Activated CD4-positive, CD25-positive, alpha-beta regulatory T cell treated with anti-CD3 and anti-CD28 coated beads, Interleukin-2, amount 50 U/mL, for 24 hours (primary cell): ENCODE data around the gene EPHB1.

Experiments
- ATAC-seq, 2 donors: fragments of 150-1000 bp; cut with Tn5 transposase; one replicate each; pipeline ENCODE4 v1.10.0; 2021; ENCODE audit warnings: mild to moderate bottlenecking in 1 of 2, moderate library complexity in 1 of 2

Gene EPHB1

DNA sequence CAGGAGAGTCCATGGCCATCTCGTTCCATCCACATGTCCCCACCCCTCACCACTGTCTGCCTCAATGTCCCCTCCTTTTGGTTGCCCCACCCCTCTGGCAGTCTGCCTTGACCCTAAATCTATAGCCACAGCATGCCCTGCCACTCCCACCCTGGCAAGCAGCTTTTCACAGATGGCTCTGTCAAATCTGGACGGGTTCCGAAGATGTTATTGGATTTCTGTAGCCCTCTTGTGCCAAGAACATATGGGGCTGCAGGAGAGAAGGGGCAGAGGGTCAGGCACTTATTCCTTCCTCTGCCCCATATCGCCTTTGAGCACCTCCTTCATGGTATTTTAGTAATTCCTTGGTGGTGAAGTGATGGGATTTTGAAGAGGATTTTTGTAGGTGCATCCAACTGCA, 57.1 kb downstream of the EPHB1 start:
- no peak for ATAC-seq

DNA sequence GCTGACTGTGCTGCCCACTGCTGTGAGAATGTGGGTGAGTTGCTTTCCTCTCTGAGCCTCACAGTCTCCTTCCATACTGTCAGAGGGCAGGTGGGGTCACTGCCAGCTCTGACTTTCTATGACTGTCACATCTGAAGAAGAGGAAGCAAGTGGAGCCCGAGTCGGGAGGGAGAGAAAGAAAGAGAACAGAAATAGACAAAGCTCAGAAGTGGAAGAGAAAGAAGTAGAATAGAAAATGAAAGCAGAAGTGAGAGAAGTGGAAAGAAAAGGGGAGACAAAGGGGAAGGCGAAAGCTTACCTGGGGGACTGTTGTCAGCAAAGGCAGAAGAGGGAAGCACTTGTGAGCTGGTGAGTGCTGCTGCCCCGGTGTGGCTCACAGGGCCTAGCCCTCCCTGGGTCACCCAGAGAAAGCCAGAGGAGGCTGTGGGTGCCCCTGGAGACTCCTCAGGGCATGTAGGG, 57.9 kb downstream of the EPHB1 start:
- peak; percentile 33 to 64 for ATAC-seq

DNA sequence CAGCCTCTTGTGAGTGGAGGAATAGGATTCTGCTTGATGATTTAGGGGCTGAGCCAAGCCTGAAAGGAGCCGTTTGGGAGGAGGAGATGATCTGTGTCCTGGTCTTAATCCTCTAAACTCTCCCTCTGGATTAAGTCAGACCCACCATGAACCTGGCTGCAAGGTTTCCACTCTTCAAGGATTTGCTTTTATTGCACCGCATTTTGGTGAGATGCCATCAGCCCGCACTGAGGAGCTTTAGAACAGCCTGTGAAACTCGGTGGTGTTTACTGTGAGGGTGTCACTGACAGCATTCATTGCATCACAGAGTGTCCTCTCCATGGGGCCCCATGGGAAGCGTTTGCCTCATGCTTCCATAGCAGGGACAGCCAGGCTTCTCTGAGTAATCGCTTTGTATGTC, 59.2 kb downstream of the EPHB1 start:
- ATAC-seq, result no peak

DNA sequence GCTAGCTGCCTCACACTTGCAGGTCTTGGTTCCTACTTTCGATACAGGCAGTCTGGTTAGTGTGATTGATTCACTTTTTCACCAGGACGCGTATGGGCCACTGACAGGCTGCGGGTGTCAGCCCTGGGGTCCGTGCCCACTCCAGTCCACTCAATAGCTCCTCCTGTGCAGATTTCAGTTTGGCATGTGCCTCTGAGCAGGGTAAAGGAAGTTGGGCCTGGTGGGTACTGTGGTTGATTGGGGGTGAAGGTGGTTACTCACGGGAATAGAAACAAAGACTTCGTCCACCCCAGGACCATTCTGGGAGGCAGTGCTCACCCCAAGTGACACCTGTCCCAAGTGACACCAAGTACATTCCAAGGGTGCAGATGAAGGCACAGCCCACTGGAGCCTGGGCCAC, 62.3 kb downstream of the EPHB1 start:
- ATAC-seq, result no peak

DNA sequence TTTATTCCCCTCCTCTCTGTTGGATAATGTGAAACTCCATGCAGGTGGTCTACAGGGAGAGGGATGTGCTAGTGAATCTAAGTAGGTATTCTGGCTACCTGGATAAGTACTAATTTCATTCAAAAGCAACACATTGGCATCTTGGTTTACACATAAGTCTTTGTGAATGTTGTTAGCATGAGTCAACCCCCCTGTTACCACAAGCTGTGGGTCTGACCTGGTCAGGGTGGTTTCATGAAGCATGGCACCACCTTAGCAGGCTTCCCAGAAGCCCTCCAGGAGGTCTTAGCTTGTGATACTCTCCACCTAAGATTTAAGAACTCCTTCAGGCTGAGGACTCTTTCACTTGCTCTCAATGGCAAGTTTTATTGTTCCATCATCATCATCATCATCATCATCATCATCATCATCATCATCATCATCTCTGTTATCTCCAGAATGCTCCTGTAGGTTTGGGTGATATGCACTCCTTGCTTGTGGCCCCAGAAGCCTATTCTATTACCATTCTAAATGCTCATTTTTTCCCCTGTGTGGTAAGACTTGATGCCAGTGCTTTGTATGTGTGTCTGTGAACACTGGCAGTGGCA, 62.8 kb downstream of the EPHB1 start:
- ATAC-seq, result no peak

DNA sequence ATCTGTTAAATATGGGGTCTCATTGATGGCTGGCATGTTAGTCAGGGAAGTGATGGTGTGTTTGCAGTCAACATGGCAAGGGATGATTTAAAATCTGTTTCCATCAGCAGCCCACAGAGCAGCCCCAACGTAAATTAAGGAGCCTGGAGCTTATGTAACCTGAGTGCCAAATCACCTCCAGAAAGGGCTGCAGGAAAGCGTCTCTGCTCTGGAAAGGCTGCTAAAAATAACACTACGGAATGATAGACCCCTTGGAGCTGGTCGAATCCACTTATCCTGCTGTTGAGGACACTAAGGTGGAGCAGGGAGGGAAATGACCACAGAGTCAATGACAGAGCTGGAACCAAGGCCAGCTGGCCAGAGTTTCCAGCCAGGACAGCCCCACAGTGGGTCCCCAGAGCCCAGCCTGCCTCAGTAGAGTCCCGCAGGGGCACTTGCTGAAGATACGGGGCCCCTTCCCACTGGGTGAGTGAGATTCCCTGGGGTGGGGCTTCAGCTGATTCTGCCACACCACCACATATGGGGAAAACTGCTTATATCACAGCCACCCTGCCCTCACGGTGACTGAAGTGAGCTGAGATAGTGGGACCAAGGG, 63.5 kb downstream of the EPHB1 start:
- no peak for ATAC-seq

DNA sequence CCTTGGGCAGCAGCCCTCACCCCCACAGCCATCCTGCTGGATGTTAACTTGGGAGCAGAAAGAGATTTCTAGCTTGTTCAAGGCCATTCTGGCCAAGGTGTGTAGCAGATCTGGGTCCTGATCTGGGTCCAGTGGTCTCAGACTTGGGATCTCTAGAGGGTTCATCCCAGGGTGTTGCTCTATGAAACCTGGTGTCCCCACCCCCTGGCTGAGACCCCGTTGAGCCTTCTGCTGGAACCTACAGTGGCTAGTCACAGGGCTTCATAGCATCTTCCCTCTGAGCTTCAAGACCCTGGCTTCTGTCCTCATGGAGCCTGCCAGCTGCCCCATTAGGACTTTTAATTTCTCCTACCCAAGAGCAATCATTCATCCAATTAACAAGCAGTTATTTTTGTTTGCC, 64.3 kb downstream of the EPHB1 start:
- no peak for ATAC-seq

DNA sequence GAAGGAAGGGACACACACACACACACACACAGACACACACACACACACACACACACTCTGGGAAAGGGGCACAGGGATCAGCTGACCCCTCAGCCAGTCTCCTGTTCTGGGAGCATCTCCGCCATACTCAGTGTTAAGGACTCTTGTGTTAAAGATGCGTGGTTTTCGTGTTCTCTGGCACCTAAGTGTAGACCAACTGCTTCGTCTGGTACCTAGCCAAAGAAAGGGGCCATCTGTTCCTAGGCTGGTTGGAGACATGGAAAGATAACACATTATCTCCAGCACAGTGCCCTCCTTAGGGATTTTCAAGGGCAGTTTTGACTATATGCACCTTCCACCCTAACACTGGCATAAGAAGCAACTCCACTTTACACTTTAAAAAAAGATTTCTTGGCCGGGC, 65.1 kb downstream of the EPHB1 start:
- no peak for ATAC-seq

DNA sequence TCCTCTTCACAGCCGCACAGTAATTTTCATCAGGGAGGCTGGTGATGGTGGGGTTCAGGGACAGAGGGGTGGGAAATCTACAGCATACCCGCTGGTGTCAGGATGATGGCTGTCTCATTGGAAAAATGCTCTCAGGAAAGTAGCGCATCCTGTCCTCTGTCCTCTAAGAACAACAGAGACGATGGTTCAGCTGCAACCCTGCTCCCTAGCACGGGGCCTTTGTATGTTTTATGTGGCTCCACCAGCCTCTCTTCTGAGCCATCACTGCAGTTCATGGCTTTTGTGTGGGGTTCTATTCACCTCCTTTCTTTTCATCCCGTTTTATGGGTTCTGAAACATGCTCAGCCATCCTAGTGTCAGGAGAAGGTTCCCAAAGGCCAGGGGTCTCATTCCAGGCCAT, 68.9 kb downstream of the EPHB1 start:
- no peak for ATAC-seq

DNA sequence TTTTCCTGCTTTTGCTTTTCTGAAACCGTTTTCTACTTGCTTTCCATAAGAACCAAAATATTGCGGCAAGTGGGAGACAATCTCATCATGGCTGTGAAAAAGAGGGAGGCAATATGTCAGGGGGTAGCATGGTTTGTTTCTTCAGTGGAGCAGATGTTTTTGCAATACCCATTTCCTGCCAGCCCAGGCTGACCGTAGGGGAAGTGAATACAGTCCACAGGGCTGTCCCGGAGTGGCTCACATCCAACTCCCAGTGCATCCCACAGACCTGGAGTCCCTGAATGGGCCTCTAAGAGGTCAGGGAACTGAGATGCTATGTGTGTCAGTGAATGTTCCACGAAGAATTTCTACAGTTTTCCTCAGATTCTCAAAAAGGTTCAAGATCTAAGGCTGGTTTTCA, 69.6 kb downstream of the EPHB1 start:
- no peak for ATAC-seq

DNA sequence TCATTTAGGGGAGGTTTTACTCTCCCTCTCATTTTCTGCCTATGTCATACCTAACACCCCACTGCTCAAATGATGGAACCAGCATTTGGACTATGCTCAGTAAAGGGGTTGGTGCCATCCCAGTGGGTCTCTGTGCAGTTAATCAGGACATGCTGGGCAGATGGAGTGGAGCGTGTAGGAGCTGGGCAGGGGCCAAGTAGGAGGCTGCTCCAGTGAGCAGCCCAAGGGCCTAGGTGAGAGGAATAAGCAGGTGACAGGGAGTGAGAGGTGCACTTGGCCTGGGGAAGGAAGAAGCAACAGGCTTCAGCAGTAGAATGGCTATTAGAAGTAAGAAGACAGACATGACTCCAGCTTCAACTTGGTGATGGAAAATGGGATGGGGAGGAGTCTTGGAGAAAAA, 72.2 kb downstream of the EPHB1 start:
- no peak for ATAC-seq

DNA sequence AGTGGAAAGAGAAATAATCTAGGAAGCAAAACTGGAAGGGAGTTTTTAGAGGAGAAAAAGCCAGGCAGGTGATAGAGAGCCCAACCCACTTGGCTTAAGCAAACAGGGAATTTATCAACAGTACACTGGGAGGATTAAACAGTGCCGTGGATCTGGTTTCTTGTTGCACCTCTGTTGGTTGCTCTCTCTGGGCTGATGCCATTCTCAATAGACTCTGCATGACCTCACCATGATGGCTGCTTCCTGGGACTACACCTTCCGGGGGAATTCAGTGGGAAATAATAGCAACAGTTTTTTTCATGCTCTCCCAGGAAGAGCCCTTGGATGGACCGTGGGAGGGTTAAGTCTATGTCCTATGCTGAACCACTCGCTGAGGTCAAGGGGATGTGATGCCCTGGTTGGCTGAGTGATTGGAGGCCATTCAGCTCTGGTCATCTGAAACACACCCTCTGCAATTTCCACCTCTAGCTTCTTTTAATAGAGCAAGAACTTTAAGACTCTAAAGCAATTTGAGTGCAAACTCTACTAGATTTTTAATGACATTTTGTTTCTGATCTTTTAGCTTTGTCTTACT, 74.2 kb downstream of the EPHB1 start:
- ATAC-seq, result no peak

DNA sequence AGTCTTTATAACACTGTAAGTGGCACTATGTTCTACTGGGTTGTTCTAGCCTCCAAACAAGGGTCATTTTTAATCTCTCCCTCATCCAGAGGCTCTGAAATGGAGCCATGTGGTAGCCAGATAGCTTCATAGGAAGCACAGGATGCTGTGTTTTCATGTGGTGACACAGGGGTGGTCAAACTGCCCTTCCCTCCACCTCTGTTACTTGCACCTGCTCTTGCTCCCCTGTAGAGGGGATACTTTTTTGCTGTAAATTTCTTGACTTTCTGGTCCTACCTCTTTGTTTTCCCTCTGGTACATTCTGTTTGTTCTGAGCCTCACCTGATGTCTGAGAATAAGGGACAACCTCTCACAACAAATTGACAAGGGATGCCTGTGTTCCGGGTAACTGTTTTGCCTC, 76.8 kb downstream of the EPHB1 start:
- no peak for ATAC-seq

DNA sequence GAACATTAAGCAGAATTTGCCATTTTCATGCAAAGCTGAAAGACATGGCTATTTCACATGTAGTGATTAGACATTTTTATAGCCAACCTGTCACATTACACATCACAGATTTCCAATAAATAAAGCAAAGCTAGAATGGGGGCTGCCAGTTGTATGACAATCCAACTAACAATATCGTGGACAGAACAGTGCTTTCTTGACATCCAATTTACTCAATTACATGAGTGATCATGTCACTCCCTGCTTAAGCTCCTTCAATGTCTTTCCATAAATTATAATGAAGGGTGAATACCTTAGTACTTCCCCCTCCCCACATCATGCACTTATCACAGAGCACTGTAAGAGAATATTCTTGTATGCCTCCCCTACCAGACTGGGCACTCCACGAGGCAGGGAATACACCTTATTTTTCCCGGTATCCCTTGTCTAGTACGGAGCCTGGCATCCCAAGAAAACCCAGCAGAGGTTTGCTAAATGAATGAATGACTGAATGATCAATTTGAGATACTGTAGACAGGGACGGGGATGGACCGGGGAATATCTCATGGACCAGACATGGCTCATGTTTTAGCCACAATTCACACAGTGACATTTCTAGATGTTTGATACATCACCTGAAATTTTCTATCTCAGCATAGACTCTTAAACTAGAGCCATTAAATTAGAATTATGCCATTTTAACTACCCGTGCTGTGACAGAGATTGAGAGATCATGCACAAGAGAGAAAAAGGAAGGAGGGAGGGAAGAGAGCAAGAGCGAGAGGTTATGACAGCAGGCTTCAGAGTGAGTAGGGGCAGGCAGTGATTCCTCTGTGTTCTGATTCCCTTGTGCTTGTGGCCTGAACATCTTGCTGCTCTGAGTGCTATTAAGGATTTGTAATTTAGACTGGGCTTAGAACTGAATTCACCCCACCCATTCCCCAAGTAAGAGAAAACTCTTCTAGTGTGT, 77.7 kb downstream of the EPHB1 start:
- no peak for ATAC-seq

DNA sequence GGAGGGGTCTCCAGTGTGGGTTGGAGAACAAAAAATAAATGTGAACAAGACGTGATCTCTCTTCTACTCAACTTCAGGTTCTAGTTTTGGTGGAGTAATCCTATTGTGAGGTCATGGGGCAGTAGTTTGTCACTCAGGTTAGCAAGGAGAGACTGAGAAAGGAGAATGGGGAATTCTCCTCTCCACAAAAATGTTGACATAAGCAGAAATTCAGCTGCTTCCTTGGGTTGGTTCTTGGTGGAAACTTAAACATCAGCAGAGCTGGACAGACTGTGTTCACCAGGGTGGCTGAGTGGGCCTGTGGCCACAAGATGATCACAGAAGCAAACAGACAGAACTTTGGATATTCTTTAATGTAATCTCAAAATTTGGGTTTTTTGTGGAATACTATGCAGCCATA, 78.7 kb downstream of the EPHB1 start:
- no peak for ATAC-seq

DNA sequence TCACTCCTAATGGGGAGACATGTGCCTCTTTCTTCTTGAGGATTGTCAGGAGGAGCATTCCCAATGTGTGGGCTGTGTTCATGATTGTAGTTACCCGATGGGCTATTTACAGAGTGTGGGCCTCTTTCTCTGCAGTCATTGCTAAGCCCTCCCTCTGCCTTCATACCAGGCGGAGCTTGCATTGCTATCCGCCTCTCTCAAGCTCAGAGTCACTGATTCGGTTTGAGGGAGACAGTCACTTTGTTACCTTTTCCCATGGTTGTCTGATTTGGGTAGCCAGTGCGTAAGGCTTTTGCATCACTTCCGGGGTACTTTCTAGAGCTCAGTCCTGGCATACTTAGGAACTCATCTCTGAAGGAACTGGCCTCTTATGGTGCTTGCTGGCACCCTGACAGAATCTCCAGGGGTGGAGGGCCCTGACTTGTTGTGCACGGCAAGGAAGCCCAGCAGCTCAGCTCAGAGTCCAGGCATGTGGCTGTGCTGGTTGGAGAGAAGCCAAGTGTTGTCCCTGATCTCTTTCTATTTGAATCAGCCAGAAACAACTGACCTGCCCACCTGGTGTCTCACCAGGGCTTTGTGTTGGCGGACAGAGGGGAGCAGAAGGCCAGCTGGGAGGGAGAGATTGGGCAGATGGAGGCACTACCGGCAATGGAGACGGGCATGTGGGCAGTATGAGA, 79.8 kb downstream of the EPHB1 start:
- no peak for ATAC-seq

DNA sequence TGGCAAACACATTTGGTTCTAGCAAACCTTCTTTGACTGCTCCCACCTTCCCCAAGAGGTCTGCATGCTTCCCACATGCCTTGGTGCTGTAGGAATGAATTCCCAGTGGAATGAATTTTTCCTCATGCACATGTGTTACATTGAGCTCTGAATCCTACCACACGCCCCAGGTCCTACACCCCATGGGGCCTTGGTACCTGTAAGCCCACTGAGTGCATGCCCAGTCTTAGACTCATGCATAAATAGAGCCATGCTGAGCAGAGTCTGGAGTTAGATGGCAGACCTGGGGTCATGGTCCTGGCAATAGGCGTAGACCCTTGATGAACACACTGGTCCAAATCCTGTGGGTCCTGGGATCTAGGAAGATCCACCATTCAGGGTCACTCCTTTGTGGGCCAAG, 81.8 kb downstream of the EPHB1 start:
- ATAC-seq, result no peak

DNA sequence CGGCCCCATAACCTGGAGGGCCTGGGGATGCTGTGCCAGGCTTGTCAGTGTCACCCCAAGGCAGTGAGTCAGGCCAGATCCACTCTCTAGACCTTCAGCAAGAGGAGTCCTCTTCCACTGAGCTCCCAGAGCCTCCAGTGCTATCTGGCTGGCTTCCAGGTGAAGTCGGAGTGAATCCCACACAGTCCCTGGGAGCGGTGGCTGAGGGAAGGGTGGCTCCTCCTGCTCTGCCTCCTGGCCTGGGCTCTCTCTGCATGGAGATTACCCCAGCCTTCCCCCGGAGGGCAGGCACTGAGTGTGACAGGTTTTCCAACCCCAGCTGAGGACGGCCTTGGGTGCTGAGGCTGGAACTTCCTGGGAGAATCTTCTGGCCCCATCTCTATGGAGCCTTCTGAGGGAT, 82.7 kb downstream of the EPHB1 start:
- ATAC-seq, result no peak

DNA sequence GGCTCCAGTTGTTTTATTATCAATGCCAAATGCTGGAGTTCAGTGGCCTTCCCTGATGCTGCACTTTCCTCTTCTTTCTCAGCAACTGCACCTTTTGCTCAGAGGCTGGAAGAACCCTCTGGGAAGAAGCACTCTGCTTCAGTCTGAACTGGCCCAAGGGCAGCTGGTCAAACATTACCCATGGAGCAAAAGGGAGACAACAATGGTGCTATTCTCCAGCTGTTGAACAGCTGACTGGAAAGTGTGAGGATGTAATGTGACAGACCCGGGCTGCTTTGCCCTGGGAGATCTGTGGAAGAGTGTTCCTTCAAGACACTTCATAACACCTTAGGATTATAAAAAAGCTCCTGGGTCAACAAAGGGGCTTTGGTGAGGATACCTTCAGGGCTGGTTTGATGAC, 84.9 kb downstream of the EPHB1 start:
- ATAC-seq, result no peak

DNA sequence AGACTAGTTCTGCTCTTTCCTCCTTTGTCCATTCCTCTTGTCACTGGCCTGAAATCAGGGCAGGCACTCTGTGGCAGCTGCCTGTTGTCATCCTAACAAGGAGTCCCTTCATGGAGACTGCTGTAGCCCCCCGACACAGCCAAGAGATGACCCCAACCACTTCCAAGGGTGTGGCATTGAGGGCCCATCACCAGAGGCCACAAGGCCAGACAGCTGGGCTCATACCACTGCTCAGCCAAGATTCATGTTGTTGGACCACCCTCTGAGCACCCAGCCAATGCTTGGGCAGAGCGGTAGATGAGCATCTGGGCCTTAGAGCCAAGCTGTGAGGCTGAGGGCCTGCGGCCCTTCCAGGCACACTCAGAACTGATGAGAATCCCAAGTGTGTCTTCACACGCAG, 85.4 kb downstream of the EPHB1 start:
- no peak for ATAC-seq

DNA sequence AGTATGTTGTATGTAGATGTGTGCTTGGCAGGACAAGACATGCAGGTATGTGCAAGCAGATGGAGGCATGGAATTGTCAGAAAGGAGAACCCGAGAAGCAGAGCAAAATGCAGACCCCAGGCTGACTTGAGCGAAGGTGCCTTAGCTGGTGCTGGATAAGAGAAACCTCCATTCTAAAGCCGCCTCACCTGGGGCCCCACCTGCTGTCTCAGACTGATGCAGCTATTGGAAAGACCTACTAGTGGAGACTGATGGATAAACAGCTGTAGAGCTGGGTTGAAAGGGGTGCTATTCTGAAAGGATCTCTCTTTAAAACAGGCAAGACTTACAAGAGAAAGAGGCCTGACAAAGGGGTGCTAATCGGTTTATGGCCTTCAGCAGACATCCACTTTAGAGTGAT, 86.2 kb downstream of the EPHB1 start:
- ATAC-seq, result no peak

DNA sequence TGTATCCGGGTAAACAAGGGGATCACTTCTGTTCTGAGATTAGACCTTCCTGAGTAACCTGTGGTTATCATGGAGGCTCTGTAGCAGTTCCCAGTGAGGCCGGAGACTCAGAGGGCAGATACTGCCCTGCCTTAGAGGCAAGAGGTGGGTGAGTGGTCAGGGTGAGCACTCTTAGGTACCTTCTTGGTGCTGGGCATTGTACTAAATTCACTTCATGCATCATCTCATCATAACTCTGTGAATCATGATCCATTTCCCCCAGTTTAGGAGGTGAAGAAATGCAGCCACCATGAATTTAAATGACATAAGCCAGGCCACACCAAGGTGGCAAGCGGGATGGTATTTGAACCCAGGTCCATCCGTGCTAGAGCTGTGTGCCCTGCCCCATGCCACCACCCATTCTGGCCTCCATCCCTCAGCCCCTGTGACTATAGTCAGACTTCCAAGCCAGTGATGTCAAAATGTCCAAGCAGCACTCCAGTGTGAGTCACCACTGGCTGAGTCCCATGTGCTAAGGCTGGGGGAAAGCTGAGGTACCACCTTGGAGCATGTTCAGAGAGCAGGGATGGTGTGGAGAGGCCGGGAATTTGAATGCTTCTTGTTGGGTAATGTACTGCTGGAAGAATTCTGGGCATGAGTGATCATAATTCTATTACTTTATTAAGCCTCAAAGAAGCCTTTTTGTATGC, 88.8 kb downstream of the EPHB1 start:
- ATAC-seq, result no peak
